ENCODE results near the gene CARD11. TPM values are rescaled to one million over a fixed set of nuclear protein-coding genes. Genes with fewer than 3 reads are reported as not detected.

CARD11 gene
- total RNA-seq, 1 experiment from 2014 or later: 79.2 TPM

- intact Hi-C loops (cut with micrococcal nuclease; ENCODE audit: unreplicated experiment): no loop called here
- no peak for DNase-seq
- H3K27ac Mint-ChIP-seq (ENCODE audit: unreplicated experiment): no peak overlapping the region
- no peak for TF ChIP-seq CTCF (IDR thresholded peaks at IDR 0.05; ENCODE audit: unreplicated experiment)
- H3K9me3 Mint-ChIP-seq (ENCODE audit: low read depth, unreplicated experiment): no peaks in the 10 kb centered on the region
- peaks cover 32% of the 10 kb centered on the region for H3K4me1 Mint-ChIP-seq (ENCODE audit: low read depth, unreplicated experiment)
- no TSS peak for BruUV-seq (replicated peaks)
- no peaks in the 10 kb centered on the region for H3K27me3 Mint-ChIP-seq (ENCODE audit: unreplicated experiment)
- peaks cover 5% of the 10 kb centered on the region for H3K36me3 Mint-ChIP-seq (ENCODE audit: insufficient read depth, unreplicated experiment)
- CTCF ChIA-PET: no interaction called here
- H3K4me3 Mint-ChIP-seq (ENCODE audit: low read depth, unreplicated experiment): no peak overlapping the region
Measured at GRCh38 chr7:3029138-3029537, 14.5 kb downstream of the CARD11 start.

GRCh38 chr7:3028758-3029093 lies 14.9 kb downstream of the CARD11 start:
- TF ChIP-seq CTCF (IDR thresholded peaks at IDR 0.05; ENCODE audit: unreplicated experiment): no peak
- peaks cover 31% of the 10 kb centered on the region for H3K4me1 Mint-ChIP-seq (ENCODE audit: low read depth, unreplicated experiment)
- DNase-seq: no peak
- H3K9me3 Mint-ChIP-seq (ENCODE audit: low read depth, unreplicated experiment): no peaks in the 10 kb centered on the region
- no peak overlapping the region for H3K4me3 Mint-ChIP-seq (ENCODE audit: low read depth, unreplicated experiment)
- CTCF ChIA-PET: interaction anchor here (2.0 kb wide), 1 partner anchor 29 kb away, joined by 6 read pairs; no protein-coding TSS in a partner anchor
- H3K27ac Mint-ChIP-seq (ENCODE audit: unreplicated experiment): peak overlapping the region; percentile 71
- BruUV-seq (replicated peaks): no TSS peak
- no peaks in the 10 kb centered on the region for H3K27me3 Mint-ChIP-seq (ENCODE audit: unreplicated experiment)
- intact Hi-C loops (cut with micrococcal nuclease; ENCODE audit: unreplicated experiment): no loop called here
- H3K36me3 Mint-ChIP-seq (ENCODE audit: insufficient read depth, unreplicated experiment): peaks cover 5% of the 10 kb centered on the region

GRCh38 chr7:3028071-3028757 lies 15.5 kb downstream of the CARD11 start:
- peak overlapping the region; percentile 11 for H3K4me3 Mint-ChIP-seq (ENCODE audit: low read depth, unreplicated experiment)
- intact Hi-C loops (cut with micrococcal nuclease; ENCODE audit: unreplicated experiment): no loop called here
- TF ChIP-seq CTCF (IDR thresholded peaks at IDR 0.05; ENCODE audit: unreplicated experiment): no peak
- BruUV-seq (replicated peaks): no TSS peak
- H3K4me1 Mint-ChIP-seq (ENCODE audit: low read depth, unreplicated experiment): peaks cover 25% of the 10 kb centered on the region
- H3K27ac Mint-ChIP-seq (ENCODE audit: unreplicated experiment): peak overlapping the region; percentile 71
- CTCF ChIA-PET: interaction anchor here (0.7 to 2.0 kb wide), 6 partner anchors 23 to 985 kb away, joined by 3 to 6 read pairs (median 4); no protein-coding TSS in a partner anchor
- peaks cover 5% of the 10 kb centered on the region for H3K36me3 Mint-ChIP-seq (ENCODE audit: insufficient read depth, unreplicated experiment)
- peak; percentile 69 for DNase-seq
- H3K27me3 Mint-ChIP-seq (ENCODE audit: unreplicated experiment): no peaks in the 10 kb centered on the region
- no peaks in the 10 kb centered on the region for H3K9me3 Mint-ChIP-seq (ENCODE audit: low read depth, unreplicated experiment)

- CTCF ChIA-PET: interaction anchor here (0.6 to 2.0 kb wide), 4 partner anchors 12 to 93 kb away, joined by 3 to 6 read pairs (median 4); no protein-coding TSS in a partner anchor
- BruUV-seq (replicated peaks): no TSS peak
- TF ChIP-seq CTCF (IDR thresholded peaks at IDR 0.05; ENCODE audit: unreplicated experiment): no peak
- intact Hi-C loops (cut with micrococcal nuclease; ENCODE audit: unreplicated experiment): no loop called here
- H3K4me3 Mint-ChIP-seq (ENCODE audit: low read depth, unreplicated experiment): no peak overlapping the region
- H3K9me3 Mint-ChIP-seq (ENCODE audit: low read depth, unreplicated experiment): no peaks in the 10 kb centered on the region
- H3K27ac Mint-ChIP-seq (ENCODE audit: unreplicated experiment): peak overlapping the region; percentile 71
- peaks cover 23% of the 10 kb centered on the region for H3K4me1 Mint-ChIP-seq (ENCODE audit: low read depth, unreplicated experiment)
- peaks cover 5% of the 10 kb centered on the region for H3K36me3 Mint-ChIP-seq (ENCODE audit: insufficient read depth, unreplicated experiment)
- no peak for DNase-seq
- H3K27me3 Mint-ChIP-seq (ENCODE audit: unreplicated experiment): no peaks in the 10 kb centered on the region
Measured at GRCh38 chr7:3027005-3027845, 16.4 kb downstream of the CARD11 start.
